Stomach (tissue), 8 donors: ENCODE results near the gene GPR37. TPM values are rescaled to one million over a fixed set of nuclear protein-coding genes. Genes with fewer than 3 reads are reported as not detected.

Experiments used
- polyA plus RNA-seq, 3 donors: library from polyadenylated mRNA; stranded (reverse); fragments of 200-250 nt; gene quantifications; one replicate each; pipeline ENCODE4 v1.2.3, GENCODE V29; 2013
- total RNA-seq, 5 donors: library from RNA; depleted of rRNA; stranded (reverse); fragments of >200 nt; gene quantifications; one replicate each; pipeline versions ENCODE4 v1.1.0 to v1.2.3, GENCODE V29; 2014 to 2016
- donor health status: healthy with polysubstance abuse.
- donor health status: Bipolar disorder and iron deficiency.
- donor health status: healthy.

The GPR37 gene
- total and polyA plus RNA-seq, 8 donors = under 0.01 to 9.2 (median 0.52) TPM; not detected in 2

Other genes with a start within 250 kb of the GPR37 start
- 10 to 100 TPM in 4 of 5 donors, 1 to 10 TPM in 1; 4.3 to 47.5 (median 15.9) TPM for gene POT1, start 164.0 kb upstream of the GPR37 start, total RNA-seq
- gene POT1, start 164.0 kb upstream of the GPR37 start, polyA plus RNA-seq = 1 to 10 TPM; 5.1 to 7.3 (median 5.7) TPM